ENCODE data around the gene ENAH. TPM values are rescaled to one million over a fixed set of nuclear protein-coding genes. Genes with fewer than 3 reads are reported as not detected.

Gene ENAH
- polyA plus RNA-seq, 3 donors: 0.12 TPM; not detected in 2

DNA sequence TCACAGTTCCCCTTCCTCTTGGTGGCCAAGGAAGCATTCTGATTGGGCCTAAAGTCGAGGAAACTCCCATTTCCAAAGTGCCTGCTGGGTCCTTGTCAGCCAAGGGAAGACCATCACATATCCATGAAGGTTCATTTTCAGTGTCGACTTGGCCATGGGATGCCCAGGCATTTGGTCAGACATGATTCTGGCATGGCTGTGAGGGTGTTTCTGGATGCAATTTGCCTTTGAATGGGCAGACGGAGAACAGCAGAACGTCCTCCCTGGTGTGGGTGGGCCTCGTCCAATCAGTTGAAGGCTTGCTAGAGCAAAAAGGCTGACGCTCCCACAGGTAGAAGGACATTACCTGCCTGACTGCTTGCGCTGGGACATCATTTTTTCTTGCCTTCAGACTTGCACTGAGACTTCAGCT lies 176.8 kb downstream of the ENAH start:
- Histone ChIP-seq H3K4me1 (ENCODE audit: control insufficient read depth in 1 of 2, insufficient read depth in 2 of 2, low read length in 2 of 2) (peaks cover 13 to 17% of the 10 kb centered on the region in 2 donors), H3K36me3 (replicated peaks in 1 of 2; ENCODE audit: control insufficient read depth in 1 of 2, insufficient read depth in 2 of 2, low read length in 2 of 2) (no peaks in the 10 kb centered on the region), H3K4me3 (replicated peaks in 1 of 3; ENCODE audit: low read depth in 2 of 3, low read length in 3 of 3) (no peak overlapping the region), H3K27me3 (ENCODE audit: control insufficient read depth in 2 of 2, insufficient read depth in 2 of 2, low read length in 2 of 2) (no peaks in the 10 kb centered on the region), H3K9ac (ENCODE audit: insufficient read depth, low read length, poor library complexity, severe bottlenecking) (no peak overlapping the region), H3K9me3 (replicated peaks in 1 of 2; ENCODE audit: control insufficient read depth in 1 of 2, insufficient read depth in 1 of 2, low read length in 2 of 2) (no peaks in the 10 kb centered on the region), H4K20me1 (ENCODE audit: insufficient read depth, low read length) (no peaks in the 10 kb centered on the region), H3K4me2 (replicated peaks; ENCODE audit: extremely low read depth, low read length, poor library complexity, severe bottlenecking) (no peak overlapping the region), H2AFZ (ENCODE audit: insufficient read depth, low read depth, low read length, poor library complexity, severe bottlenecking) (no peak overlapping the region), H3K79me2 (ENCODE audit: insufficient read depth, low read length) (no peaks in the 10 kb centered on the region), H3K27ac (ENCODE audit: low read depth in 1 of 2, low read length in 2 of 2) (no peak overlapping the region)
- no peak for DNase-seq
- WGBS (ENCODE audit: insufficient coverage): 91% methylated on average over 6 of the region's 7 CpGs
- H3K36me3 Mint-ChIP-seq: no peaks in the 10 kb centered on the region
- intact Hi-C loops (cut with micrococcal nuclease): loop anchor here (5.0 kb wide), 3 partner anchors 296 to 501 kb away; no protein-coding TSS in a partner anchor
- peaks cover 0 to 9% (median 0%) of the 10 kb centered on the region in 7 donors for H3K9me3 Mint-ChIP-seq
- peaks cover 0 to 9% (median 4%) of the 10 kb centered on the region in 3 donors for H3K27me3 Mint-ChIP-seq (ENCODE audit: low read depth in 3 of 3)
- H3K27ac Mint-ChIP-seq: no peak overlapping the region
- H3K4me1 Mint-ChIP-seq: peaks cover 27% of the 10 kb centered on the region
- TF ChIP-seq, protein P1, sequence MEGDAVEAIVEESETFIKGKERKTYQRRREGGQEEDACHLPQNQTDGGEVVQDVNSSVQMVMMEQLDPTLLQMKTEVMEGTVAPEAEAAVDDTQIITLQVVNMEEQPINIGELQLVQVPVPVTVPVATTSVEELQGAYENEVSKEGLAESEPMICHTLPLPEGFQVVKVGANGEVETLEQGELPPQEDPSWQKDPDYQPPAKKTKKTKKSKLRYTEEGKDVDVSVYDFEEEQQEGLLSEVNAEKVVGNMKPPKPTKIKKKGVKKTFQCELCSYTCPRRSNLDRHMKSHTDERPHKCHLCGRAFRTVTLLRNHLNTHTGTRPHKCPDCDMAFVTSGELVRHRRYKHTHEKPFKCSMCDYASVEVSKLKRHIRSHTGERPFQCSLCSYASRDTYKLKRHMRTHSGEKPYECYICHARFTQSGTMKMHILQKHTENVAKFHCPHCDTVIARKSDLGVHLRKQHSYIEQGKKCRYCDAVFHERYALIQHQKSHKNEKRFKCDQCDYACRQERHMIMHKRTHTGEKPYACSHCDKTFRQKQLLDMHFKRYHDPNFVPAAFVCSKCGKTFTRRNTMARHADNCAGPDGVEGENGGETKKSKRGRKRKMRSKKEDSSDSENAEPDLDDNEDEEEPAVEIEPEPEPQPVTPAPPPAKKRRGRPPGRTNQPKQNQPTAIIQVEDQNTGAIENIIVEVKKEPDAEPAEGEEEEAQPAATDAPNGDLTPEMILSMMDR (IDR thresholded peaks at IDR 0.05): no peak
- H3K4me3 Mint-ChIP-seq: no peak overlapping the region

DNA sequence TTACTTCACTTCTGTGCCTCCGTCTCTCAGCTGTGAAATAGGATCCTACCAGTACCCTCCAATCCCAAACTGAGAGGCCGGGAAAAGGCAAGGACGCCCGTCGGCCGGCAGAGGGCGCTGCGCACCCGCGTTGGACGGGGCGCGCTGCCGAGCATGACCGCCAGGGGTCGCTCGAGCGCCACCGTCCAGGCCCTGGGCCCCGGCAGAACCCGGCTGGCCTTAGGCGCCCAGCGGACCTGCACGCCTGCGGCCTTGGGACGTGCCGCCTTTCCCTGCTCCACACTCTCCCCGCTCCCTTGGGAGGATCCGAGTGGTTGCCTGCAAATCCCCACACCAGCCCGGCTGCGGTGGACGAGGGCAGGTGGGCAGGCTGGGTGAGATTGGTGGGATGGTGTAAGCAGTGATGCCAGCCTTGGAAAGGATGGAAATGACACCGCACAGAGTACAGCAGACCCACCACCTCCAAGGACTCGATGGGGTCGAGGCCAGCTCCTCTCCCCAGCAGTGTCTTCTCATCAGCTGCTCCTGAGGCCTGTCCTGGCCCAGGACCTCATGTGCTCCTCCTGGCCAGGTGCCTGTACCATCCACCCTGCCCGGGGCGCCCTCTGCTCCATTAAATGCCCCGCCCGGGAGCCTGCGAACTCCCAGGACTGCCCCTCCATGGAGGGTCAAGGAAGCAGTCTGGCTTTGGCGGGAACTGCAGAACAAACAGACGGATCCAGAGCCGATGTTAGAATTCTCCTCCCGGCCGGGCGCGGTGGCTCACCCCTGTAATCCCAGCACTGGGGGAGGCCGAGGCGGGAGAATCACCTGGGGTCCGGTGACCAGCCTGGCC lies 177.7 kb downstream of the ENAH start:
- Histone ChIP-seq H3K27me3 (ENCODE audit: control insufficient read depth in 2 of 2, insufficient read depth in 2 of 2, low read length in 2 of 2) (no peaks in the 10 kb centered on the region), H3K27ac (ENCODE audit: low read depth in 1 of 2, low read length in 2 of 2) (no peak overlapping the region), H3K9ac (ENCODE audit: insufficient read depth, low read length, poor library complexity, severe bottlenecking) (peak overlapping the region; percentile 28), H2AFZ (ENCODE audit: insufficient read depth, low read depth, low read length, poor library complexity, severe bottlenecking) (peak overlapping the region; percentile 85), H3K4me3 (replicated peaks in 1 of 3; ENCODE audit: low read depth in 2 of 3, low read length in 3 of 3) (no peak overlapping the region), H3K36me3 (replicated peaks in 1 of 2; ENCODE audit: control insufficient read depth in 1 of 2, insufficient read depth in 2 of 2, low read length in 2 of 2) (no peaks in the 10 kb centered on the region), H4K20me1 (ENCODE audit: insufficient read depth, low read length) (no peaks in the 10 kb centered on the region), H3K4me2 (replicated peaks; ENCODE audit: extremely low read depth, low read length, poor library complexity, severe bottlenecking) (peak overlapping the region; percentile 54), H3K79me2 (ENCODE audit: insufficient read depth, low read length) (no peaks in the 10 kb centered on the region), H3K4me1 (ENCODE audit: control insufficient read depth in 1 of 2, insufficient read depth in 2 of 2, low read length in 2 of 2) (peaks cover 13 to 17% of the 10 kb centered on the region in 2 donors), H3K9me3 (replicated peaks in 1 of 2; ENCODE audit: control insufficient read depth in 1 of 2, insufficient read depth in 1 of 2, low read length in 2 of 2) (no peaks in the 10 kb centered on the region)
- Mint-ChIP-seq H3K4me3 (no peak overlapping the region), H3K36me3 (no peaks in the 10 kb centered on the region), H3K4me1 (peaks cover 20% of the 10 kb centered on the region), H3K27ac (peak overlapping the region in 1 of 7 donors; percentile 26), H3K9me3 (peaks cover 0 to 9% (median 0%) of the 10 kb centered on the region in 7 donors), H3K27me3 (ENCODE audit: low read depth in 3 of 3) (peaks cover 0 to 7% (median 4%) of the 10 kb centered on the region in 3 donors)
- intact Hi-C loops (cut with micrococcal nuclease): loop anchor here (2.0 to 5.0 kb wide), 5 partner anchors 297 to 502 kb away; no protein-coding TSS in a partner anchor
- 35% methylated on average over 35 of the region's 50 CpGs for WGBS (ENCODE audit: insufficient coverage)
- TF ChIP-seq, protein P1 (IDR thresholded peaks at IDR 0.05): peak; percentile 100
- DNase-seq: peak; percentile 60 to 76 (median 66)
